H9 (cell line): ENCODE measurements around the gene UNC45A. TPM values are rescaled to one million over a fixed set of nuclear protein-coding genes. Genes with fewer than 3 reads are reported as not detected.

Experiments
- DNase-seq: peaks from one replicate; pipeline ENCODE4 v3.0.0-alpha.2; 2017
- H2AFZ ChIP-seq: one replicate; pipeline ENCODE4 v1.6.1; 2013; ENCODE audit warnings: mild to moderate bottlenecking, low read length, control low read depth, moderate library complexity
- H2AK5ac ChIP-seq: 2 replicates; pipeline ENCODE4 v1.6.1; 2013; ENCODE audit warnings: low read length, control low read depth, mixed read lengths; ENCODE audit not compliant: insufficient read length
- H2BK120ac ChIP-seq: one replicate; pipeline ENCODE4 v1.6.1; 2013; ENCODE audit warnings: low read depth, mild to moderate bottlenecking, low read length, control low read depth, inconsistent platforms; ENCODE audit not compliant: poor library complexity, severe bottlenecking
- H2BK12ac ChIP-seq: 2 replicates; pipeline ENCODE4 v1.6.1; 2013; ENCODE audit warnings: low read length, control low read depth, mixed read lengths, low read depth; ENCODE audit not compliant: insufficient read length
- H2BK15ac ChIP-seq: 2 replicates; pipeline ENCODE4 v1.6.1; 2013; ENCODE audit warnings: low read depth, low read length, control low read depth
- H2BK20ac ChIP-seq: one replicate; pipeline ENCODE4 v1.6.1; 2013; ENCODE audit warnings: low read depth, mild to moderate bottlenecking, low read length, control low read depth, inconsistent platforms; ENCODE audit not compliant: poor library complexity, severe bottlenecking
- H2BK5ac ChIP-seq: 2 replicates; pipeline ENCODE4 v1.6.1; 2013; ENCODE audit warnings: low read length, control low read depth, mixed read lengths; ENCODE audit not compliant: insufficient read length
- H3K14ac ChIP-seq: 2 replicates; pipeline ENCODE4 v1.6.1; 2013; ENCODE audit warnings: low read length, control low read depth; ENCODE audit not compliant: insufficient read depth
- H3K18ac ChIP-seq: 2 replicates; pipeline ENCODE4 v1.6.1; 2013; ENCODE audit warnings: low read depth, mild to moderate bottlenecking, mixed read lengths, low read length, control low read depth; ENCODE audit not compliant: insufficient read length
- H3K23ac ChIP-seq: 2 replicates; pipeline ENCODE4 v1.6.1; 2013; ENCODE audit warnings: low read length, control low read depth, mixed read lengths, low read depth; ENCODE audit not compliant: insufficient read length
- H3K23me2 ChIP-seq: 2 replicates; pipeline ENCODE4 v1.6.1; 2013; ENCODE audit warnings: low read depth, mild to moderate bottlenecking, mixed read lengths, low read length, control low read depth; ENCODE audit not compliant: insufficient read length, poor library complexity, severe bottlenecking
- H3K27ac ChIP-seq: 2 replicates; pipeline ENCODE4 v1.5.1; 2013; ENCODE audit warnings: low read length, control low read depth, mixed read lengths, low read depth; ENCODE audit not compliant: insufficient read length
- H3K27me3 ChIP-seq: 2 replicates; pipeline ENCODE4 v1.6.1; 2013; ENCODE audit warnings: low read length, control low read depth, inconsistent platforms; ENCODE audit not compliant: insufficient read depth
- H3K4ac ChIP-seq: 2 replicates; pipeline ENCODE4 v1.6.1; 2013; ENCODE audit warnings: low read depth, mild to moderate bottlenecking, control low read depth, inconsistent platforms, low read length, moderate library complexity
- H3K4me1 ChIP-seq: 2 replicates; pipeline ENCODE4 v1.6.1; 2013; ENCODE audit warnings: low read length, control low read depth, inconsistent platforms; ENCODE audit not compliant: insufficient read depth
- H3K4me2 ChIP-seq: 2 replicates; pipeline ENCODE4 v1.6.1; 2013; ENCODE audit warnings: low read length, control low read depth, mixed read lengths; ENCODE audit not compliant: insufficient read length, insufficient read depth
- H3K56ac ChIP-seq: 2 replicates; pipeline ENCODE4 v1.6.1; 2013; ENCODE audit warnings: low read depth, mild to moderate bottlenecking, mixed read lengths, low read length, control low read depth; ENCODE audit not compliant: insufficient read length
- H3K79me1 ChIP-seq: 2 replicates; pipeline ENCODE4 v1.6.1; 2013; ENCODE audit warnings: low read depth, mild to moderate bottlenecking, moderate library complexity, low read length, control low read depth, inconsistent platforms; ENCODE audit not compliant: insufficient read depth, poor library complexity, severe bottlenecking
- H3K79me2 ChIP-seq: 2 replicates; pipeline ENCODE4 v1.6.1; 2013; ENCODE audit warnings: low read length, control low read depth, inconsistent platforms; ENCODE audit not compliant: insufficient read depth
- H3K9ac ChIP-seq: 2 replicates; pipeline ENCODE4 v1.6.1; 2013; ENCODE audit warnings: low read length, control low read depth, mixed read lengths; ENCODE audit not compliant: insufficient read length; ENCODE audit errors: extremely low read depth
- H3K9me3 ChIP-seq: one replicate; pipeline ENCODE4 v1.6.1; 2013; ENCODE audit warnings: low read depth, low read length, inconsistent platforms; ENCODE audit not compliant: control insufficient read depth
- H3T11ph ChIP-seq: one replicate; pipeline ENCODE4 v1.6.1; 2013; ENCODE audit warnings: mild to moderate bottlenecking, low read length, control low read depth, inconsistent platforms
- H4K20me1 ChIP-seq: one replicate; pipeline ENCODE4 v1.6.1; 2013; ENCODE audit not compliant: control insufficient read depth, insufficient read length, insufficient read depth
- H4K5ac ChIP-seq: 2 replicates; pipeline ENCODE4 v1.6.1; 2013; ENCODE audit warnings: low read depth, mild to moderate bottlenecking, mixed read lengths, low read length, control low read depth; ENCODE audit not compliant: insufficient read length
- H4K8ac ChIP-seq: replicated peaks from 2 replicates; pipeline ENCODE4 v1.6.1; 2013; ENCODE audit warnings: low read length, control low read depth, mixed read lengths, low read depth; ENCODE audit not compliant: insufficient read length
- H4K91ac ChIP-seq: 2 replicates; pipeline ENCODE4 v1.6.1; 2013; ENCODE audit warnings: low read depth, mild to moderate bottlenecking, moderate library complexity, mixed read lengths, low read length, control low read depth; ENCODE audit not compliant: insufficient read length
- H3K27ac Mint-ChIP-seq, 3 experiments: 2 replicates in 2 of 3; 3 replicates in 1 of 3; pipeline ENCODE4 v1.8.0; 2020 to 2021; ENCODE audit warnings: mixed read lengths in 3 of 3, mild to moderate bottlenecking in 1 of 3, moderate library complexity in 1 of 3
- H3K27me3 Mint-ChIP-seq: 2 replicates; pipeline ENCODE4 v1.8.0; 2021; ENCODE audit warnings: low read depth, mild to moderate bottlenecking, moderate library complexity, mixed read lengths
- H3K36me3 Mint-ChIP-seq, 3 experiments: 2 replicates in 2 of 3; 3 replicates in 1 of 3; pipeline ENCODE4 v1.8.0; 2020 to 2021; ENCODE audit warnings: low read depth in 3 of 3, mixed read lengths in 3 of 3; ENCODE audit not compliant: insufficient read depth in 1 of 3
- H3K4me1 Mint-ChIP-seq, 2 experiments: 2 replicates each; pipeline ENCODE4 v1.8.0; 2020; ENCODE audit warnings: mixed read lengths in 2 of 2
- H3K4me3 Mint-ChIP-seq, 2 experiments: 2 replicates in 1 of 2; 3 replicates in 1 of 2; pipeline ENCODE4 v1.8.0; 2020 to 2021; ENCODE audit warnings: mild to moderate bottlenecking in 2 of 2, mixed read lengths in 2 of 2, moderate library complexity in 1 of 2
- H3K9me3 Mint-ChIP-seq, 2 experiments: 2 replicates in 1 of 2; 3 replicates in 1 of 2; pipeline ENCODE4 v1.8.0; 2020; ENCODE audit warnings: mild to moderate bottlenecking in 2 of 2, mixed read lengths in 2 of 2, moderate library complexity in 1 of 2
- CTCF ChIP-seq: fragments of 200-600 bp; sonication (generic); conservative IDR thresholded peaks from 3 replicates; pipeline ENCODE4 v1.8.0; 2021; ENCODE audit warnings: antibody characterized with exemption, mild to moderate bottlenecking
- WGBS: extraction: QIAGEN DNeasy Blood & Tissue Kit; methylation state at CpG from one replicate; pipeline ENCODE4 v1.1.7; 2013; ENCODE audit warnings: missing lambda C conversion rate, low lambda C conversion rate, mixed read lengths; ENCODE audit not compliant: insufficient read length; ENCODE audit errors: extremely low coverage; 5-methylcytosine and 5-hydroxymethylcytosine counted together
- total RNA-seq: library from RNA; stranded (reverse); gene quantifications from 2 replicates; pipeline ENCODE4 v1.2.1, GENCODE V29; 2021

The UNC45A gene
- total RNA-seq, 1 experiment from 2014 or later = 84.6 TPM

- Mint-ChIP-seq H3K27ac (peak overlapping the region in 1 of 3 experiments; percentile 68; a peak in 1 of 7 replicates), H3K4me3 (peak overlapping the region; percentile 77 to 82)
- no CpG with 5 or more reads among the region's 20 CpGs for WGBS
These were observed 20.7 kb downstream of the UNC45A start for GRCh38 chr15:90955624-90956273.

More at GRCh38 chr15:90955624-90956273, 20.7 kb downstream of the UNC45A start:
- Histone ChIP-seq H3T11ph (no peak overlapping the region), H3K23ac (no peak overlapping the region), H2BK15ac (no peak overlapping the region), H4K91ac (no peak overlapping the region), H3K4me2 (peak overlapping the region; percentile 41), H2AFZ (no peak overlapping the region), H4K20me1 (peaks cover 3% of the 10 kb centered on the region), H3K23me2 (peaks cover 15% of the 10 kb centered on the region), H2BK20ac (no peak overlapping the region), H3K14ac (no peak overlapping the region), H3K18ac (no peak overlapping the region), H3K27me3 (no peaks in the 10 kb centered on the region), H3K79me2 (no peaks in the 10 kb centered on the region), H2BK120ac (no peak overlapping the region), H4K8ac (no peak overlapping the region), H3K4ac (no peak overlapping the region), H3K9me3 (no peaks in the 10 kb centered on the region), H3K9ac (no peak overlapping the region), H2AK5ac (no peak overlapping the region), H2BK5ac (no peak overlapping the region), H4K5ac (no peak overlapping the region), H3K4me1 (peaks cover 7% of the 10 kb centered on the region; the same call in 1 of the 2 replicates), H3K56ac (no peak overlapping the region), H2BK12ac (no peak overlapping the region), H3K27ac (no peak overlapping the region), H3K79me1 (no peaks in the 10 kb centered on the region)
- Mint-ChIP-seq H3K9me3 (no peaks in the 10 kb centered on the region), H3K36me3 (peaks cover 15 to 45% (median 44%) of the 10 kb centered on the region in 3 experiments; a peak in 6 of 7 replicates), H3K27me3 (no peaks in the 10 kb centered on the region), H3K4me1 (peaks cover 15 to 16% of the 10 kb centered on the region in 2 experiments)
- no peak for TF ChIP-seq CTCF
- DNase-seq = no peak
